Measurements from ENCODE around the gene CAV3.
"Not testable (repeated sequence)": the region's sequence is repeated elsewhere in the genome, so short reads cannot be mapped to it uniquely, and the experiment has no call there.

CAV3 gene

GRCh38 chr3:8733332-8734094, at the start of gene CAV3:
Gene CAV3 (plus strand): TSS chr3:8733802. CDS start chr3:8733877, 75 bp downstream.
- no peak for DNase-seq (ENCODE audit: low spot score)

DNA sequence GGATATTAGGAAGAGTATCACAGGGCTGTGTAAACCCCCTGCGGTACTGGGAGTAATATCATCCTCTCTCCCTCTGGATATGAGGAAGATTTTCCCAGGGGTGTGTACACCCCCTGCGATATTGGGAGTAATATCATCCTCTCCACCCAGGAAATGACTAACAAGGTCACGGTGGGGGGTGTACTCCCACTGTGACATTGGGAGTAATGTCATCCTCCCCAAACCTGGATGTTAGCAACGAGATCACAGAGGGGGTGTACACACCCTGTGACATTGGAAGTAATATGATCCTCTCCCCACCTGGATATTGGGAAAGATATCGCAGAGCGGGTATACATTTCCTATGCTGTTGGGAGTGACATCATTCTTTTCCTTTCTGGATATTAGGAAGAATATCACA, 48.6 kb upstream of the CAV3 start:
- DNase-seq (ENCODE audit: low spot score), result not testable (repeated sequence)

- DNase-seq (ENCODE audit: low spot score), result not testable (repeated sequence)
Measured at GRCh38 chr3:8691295-8691694, 42.3 kb upstream of the CAV3 start.

GRCh38 chr3:8702560-8702959, 31.0 kb upstream of the CAV3 start:
- DNase-seq (ENCODE audit: low spot score), result no peak

DNA sequence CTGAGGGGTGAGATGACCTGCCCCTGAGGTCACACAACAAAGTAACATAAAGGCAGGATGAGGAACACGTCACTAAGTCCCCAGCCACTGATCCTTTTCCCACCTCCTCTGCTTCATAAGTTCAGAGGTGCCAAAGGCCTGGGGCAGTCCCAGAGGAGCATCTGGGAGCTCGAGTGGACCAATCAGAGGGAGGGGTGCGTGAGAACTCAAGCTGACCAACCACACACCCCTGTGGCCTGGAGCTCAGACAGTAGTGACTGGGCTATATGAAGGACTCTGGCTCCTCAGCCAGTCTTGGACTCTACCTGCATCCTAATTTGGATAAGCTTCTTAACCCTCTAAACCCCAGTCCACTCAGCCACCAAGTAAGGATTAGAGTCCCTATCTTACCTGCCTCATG, 28.0 kb upstream of the CAV3 start:
- no peak for DNase-seq (ENCODE audit: low spot score)

DNA sequence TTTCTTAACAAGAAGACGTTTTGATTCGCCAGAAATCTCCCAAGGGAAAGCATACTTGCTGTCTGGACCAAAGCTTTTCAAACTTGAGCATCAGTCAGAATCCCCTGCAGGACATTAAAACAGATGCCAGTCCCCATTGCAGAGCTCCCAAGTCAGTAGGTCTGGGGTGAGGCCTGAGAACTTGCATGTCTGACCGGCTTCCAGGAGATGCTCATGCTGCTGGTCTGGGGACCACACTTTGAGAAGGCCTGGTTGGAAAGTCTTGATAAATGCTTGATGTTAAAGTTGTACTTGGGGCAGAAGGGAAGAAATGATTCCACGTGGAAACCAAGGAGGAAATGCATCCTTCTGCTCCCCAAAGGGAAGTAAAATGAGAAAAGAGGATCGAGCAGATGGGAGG, 24.3 kb upstream of the CAV3 start:
- no peak for DNase-seq (ENCODE audit: low spot score)

DNA sequence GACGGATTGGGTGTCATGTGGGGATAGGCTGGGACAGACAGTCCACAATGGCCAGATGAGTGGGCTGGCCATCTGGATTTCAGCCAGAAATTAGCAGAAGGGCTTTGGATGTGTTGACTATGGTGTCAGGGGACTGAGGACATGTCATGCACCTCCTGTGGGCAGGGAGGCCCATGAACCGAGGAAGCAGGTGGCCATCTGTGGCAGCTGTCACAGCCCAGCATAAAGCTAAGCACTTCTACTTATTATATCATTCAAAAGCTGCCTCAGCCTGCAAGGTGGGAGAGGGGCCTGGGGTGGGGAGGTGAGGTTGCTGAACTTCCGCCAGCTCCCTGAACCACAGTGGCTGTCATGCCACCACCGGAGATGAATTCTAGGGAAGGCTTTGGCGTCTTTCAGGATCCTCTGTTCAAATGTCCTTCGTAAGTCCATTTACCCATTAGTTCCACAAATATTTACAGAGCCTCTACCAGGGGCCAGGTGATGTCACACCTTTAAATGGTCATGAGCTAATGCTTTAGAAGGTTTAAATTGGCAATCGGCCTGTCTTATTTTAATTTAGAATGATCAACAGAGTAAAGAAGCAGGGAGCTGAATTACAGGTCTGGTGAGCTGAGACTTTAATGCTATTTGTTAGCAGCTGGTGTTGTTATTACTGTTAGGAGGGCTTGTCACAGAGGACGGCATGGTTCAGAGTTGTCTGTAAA, 23.6 kb upstream of the CAV3 start:
- no peak for DNase-seq (ENCODE audit: low spot score)

GRCh38 chr3:8712045-8712907, 21.3 kb upstream of the CAV3 start:
- no peak for DNase-seq (ENCODE audit: low spot score)

DNA sequence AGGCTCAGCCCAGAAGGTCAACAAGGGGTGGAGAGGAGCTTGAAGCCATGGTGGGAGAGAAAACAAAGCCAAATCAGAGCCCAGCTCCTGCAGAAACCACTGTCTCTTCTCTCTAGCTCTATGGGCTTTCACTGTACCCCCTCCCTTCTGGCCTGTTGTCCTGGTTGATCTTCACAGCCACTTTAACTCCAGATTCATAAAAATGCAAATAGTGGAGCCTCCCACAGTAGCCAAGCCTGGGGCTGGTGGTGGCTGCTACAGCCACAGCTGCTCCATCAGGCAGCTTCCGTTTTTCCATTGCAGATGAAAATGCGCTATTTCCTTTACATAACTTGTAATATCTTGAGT, 20.7 kb upstream of the CAV3 start:
- no peak for DNase-seq (ENCODE audit: low spot score)

GRCh38 chr3:8713901-8714759, 19.5 kb upstream of the CAV3 start:
- peak; percentile 84 for DNase-seq (ENCODE audit: low spot score)

GRCh38 chr3:8715757-8716156, 17.8 kb upstream of the CAV3 start:
- not testable (repeated sequence) for DNase-seq (ENCODE audit: low spot score)

DNA sequence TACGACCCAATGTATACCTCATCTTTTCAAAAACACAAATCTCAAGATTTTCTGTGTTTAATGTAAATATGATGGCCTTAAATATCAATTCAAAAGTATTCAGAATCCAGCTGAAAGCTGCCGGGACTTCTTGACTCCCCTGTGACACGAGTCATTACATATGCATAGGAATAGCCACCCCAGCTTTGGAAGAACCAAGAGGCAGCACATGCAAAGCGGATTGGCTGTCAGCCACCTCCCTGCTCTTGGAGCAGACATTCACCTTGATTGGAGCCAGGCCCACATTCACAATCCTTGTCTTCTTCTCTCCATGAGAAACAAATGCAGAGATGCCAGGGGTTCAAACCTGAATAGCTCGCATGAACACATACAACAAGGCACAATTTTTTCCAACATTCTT, 10.8 kb upstream of the CAV3 start:
- DNase-seq (ENCODE audit: low spot score), result no peak

DNA sequence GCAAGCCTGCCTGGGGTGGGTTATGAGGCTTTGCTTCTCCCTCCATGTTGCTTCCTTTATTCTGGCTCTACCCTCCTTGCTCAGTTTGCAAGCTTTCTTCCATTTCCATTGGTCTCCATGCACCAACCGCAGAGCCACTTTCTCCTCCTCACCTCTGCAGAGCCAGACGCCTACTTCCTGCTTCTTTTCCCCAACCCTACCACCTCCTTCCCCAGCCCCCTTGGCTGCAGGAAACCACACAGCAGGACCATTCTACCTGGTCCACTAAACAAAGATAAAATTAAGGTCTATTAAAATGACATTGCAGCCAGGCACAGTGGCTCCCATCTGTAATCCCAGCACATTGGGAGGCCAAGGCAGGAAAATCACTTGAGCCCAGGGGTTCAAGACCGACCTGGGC, 10.0 kb upstream of the CAV3 start:
- no peak for DNase-seq (ENCODE audit: low spot score)

DNA sequence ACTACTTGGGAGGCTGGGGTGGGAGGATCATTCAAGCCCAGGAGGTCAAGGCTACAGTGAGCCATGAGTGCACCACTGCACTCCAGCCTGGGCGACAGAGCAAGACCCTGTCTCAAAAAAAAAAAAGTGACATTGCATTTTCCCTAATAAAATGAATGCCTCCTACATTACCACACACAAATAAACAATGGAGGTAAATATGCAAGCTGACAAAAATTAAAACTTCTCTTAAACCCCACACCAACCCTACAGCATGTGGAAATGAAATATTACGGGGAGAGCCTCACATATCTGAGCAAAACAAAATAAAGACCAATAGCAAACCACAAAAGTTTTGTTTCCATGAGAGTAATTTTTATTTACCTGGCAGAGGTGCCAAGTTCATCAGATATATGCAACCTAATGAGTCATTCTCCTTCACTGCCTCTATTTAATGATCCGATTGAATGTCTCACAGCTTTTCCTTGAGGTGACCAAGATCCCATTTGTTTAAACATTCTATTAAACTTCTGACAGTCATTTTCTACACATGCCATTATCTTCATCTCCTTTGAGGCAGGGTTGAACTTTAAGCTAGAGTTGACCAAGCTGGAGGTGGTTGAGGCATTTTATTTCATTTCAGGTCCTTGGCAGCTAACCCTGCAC, 9.4 kb upstream of the CAV3 start:
- DNase-seq (ENCODE audit: low spot score), result no peak

- DNase-seq (ENCODE audit: low spot score), result no peak
Measured at GRCh38 chr3:8727605-8728512, 5.7 kb upstream of the CAV3 start.

- DNase-seq (ENCODE audit: low spot score), result no peak
Measured at GRCh38 chr3:8729479-8729878, 4.1 kb upstream of the CAV3 start.

DNA sequence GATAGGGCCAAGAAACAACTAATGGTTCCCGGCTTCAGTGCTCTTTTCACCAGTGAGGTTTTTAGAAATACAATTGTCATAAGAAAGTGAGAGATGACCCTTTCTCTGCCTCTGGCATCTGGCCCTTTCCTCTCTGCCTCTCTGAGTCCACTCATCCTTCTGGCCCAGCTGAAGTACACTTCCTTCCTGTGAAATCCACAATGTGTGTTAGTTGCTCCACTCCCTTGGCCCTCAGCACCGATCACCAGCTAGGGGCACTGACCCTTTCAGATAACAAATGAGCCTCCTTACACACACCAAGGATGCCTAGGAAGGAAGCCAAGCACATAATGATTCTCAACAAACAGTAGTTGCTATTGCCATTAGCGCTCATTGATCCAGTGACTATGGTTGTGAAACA, 2.9 kb upstream of the CAV3 start:
- no peak for DNase-seq (ENCODE audit: low spot score)

DNA sequence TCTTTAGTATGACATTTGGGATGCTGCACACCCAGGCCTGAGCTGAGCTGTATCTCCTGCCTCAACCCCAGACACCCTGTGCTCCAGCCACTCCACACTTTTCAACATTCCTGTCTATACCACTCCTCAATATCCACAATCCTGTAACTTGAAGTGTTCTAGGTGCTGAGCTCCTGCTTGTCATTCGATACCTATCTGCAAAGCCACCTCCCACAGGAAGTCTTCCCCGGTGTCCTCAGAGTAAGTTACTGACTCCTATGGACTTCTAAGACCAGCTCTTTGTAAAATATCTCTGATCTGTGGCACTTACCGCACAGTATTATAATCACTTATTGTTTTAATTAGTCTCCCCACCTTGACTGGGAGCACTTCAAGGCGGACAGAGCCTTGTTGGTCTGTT, 1.2 kb upstream of the CAV3 start:
- no peak for DNase-seq (ENCODE audit: low spot score)

GRCh38 chr3:8734137-8734878, 706 bp downstream of the CAV3 start:
- DNase-seq (ENCODE audit: low spot score), result no peak

GRCh38 chr3:8734908-8735307, 1.3 kb downstream of the CAV3 start:
- no peak for DNase-seq (ENCODE audit: low spot score)

Data from HuH-7.5 (cell line).